Nephron (organoid): ENCODE results near the gene PALD1.
"Not testable (repeated sequence)": the region's sequence is repeated elsewhere in the genome, so short reads cannot be mapped to it uniquely, and the experiment has no call there.

Source experiments
- H3K27ac Mint-ChIP-seq, 3 experiments: 2 replicates each; pipeline ENCODE4 v1.8.0; 2020; ENCODE audit warnings: mixed read lengths in 3 of 3, mild to moderate bottlenecking in 2 of 3, moderate library complexity in 1 of 3
- H3K27me3 Mint-ChIP-seq: 2 replicates; pipeline ENCODE4 v1.8.0; 2021; ENCODE audit warnings: low read depth, mild to moderate bottlenecking, moderate library complexity, mixed read lengths
- H3K36me3 Mint-ChIP-seq: 2 replicates; pipeline ENCODE4 v1.8.0; 2020; ENCODE audit warnings: low read depth, mixed read lengths
- H3K4me1 Mint-ChIP-seq: 2 replicates; pipeline ENCODE4 v1.8.0; 2020; ENCODE audit warnings: mixed read lengths
- H3K4me3 Mint-ChIP-seq, 3 experiments: 2 replicates each; pipeline ENCODE4 v1.8.0; 2020; ENCODE audit warnings: mild to moderate bottlenecking in 3 of 3, mixed read lengths in 3 of 3, moderate library complexity in 2 of 3
- H3K9me3 Mint-ChIP-seq: 2 replicates; pipeline ENCODE4 v1.8.0; 2020; ENCODE audit warnings: mixed read lengths
- CTCF ChIP-seq, 3 experiments: fragments of 200-600 bp; sonication (generic); IDR thresholded peaks; one replicate each; pipeline ENCODE4 v1.5.0; 2021; ENCODE audit warnings: antibody characterized with exemption in 3 of 3; ENCODE audit not compliant: unreplicated experiment in 3 of 3

The PALD1 gene

GRCh38 chr10:70575874-70576802 is 97.6 kb downstream of the PALD1 start:
- no peak for TF ChIP-seq CTCF (IDR thresholded peaks at IDR 0.05; ENCODE audit: unreplicated experiment in 3 of 3)
- peaks cover 11% of the 10 kb centered on the region for H3K4me1 Mint-ChIP-seq
- no peak overlapping the region for H3K4me3 Mint-ChIP-seq
- H3K9me3 Mint-ChIP-seq = no peaks in the 10 kb centered on the region
- no peaks in the 10 kb centered on the region for H3K36me3 Mint-ChIP-seq
- H3K27ac Mint-ChIP-seq = peak overlapping the region in 2 of 3 experiments; percentile 2 to 21
- peaks cover 4% of the 10 kb centered on the region for H3K27me3 Mint-ChIP-seq

- no peak overlapping the region for H3K4me3 Mint-ChIP-seq
- no peak for TF ChIP-seq CTCF (IDR thresholded peaks at IDR 0.05; ENCODE audit: unreplicated experiment in 3 of 3)
- H3K9me3 Mint-ChIP-seq = no peaks in the 10 kb centered on the region
- peaks cover 4% of the 10 kb centered on the region for H3K27me3 Mint-ChIP-seq
- peaks cover 11% of the 10 kb centered on the region for H3K4me1 Mint-ChIP-seq
- no peaks in the 10 kb centered on the region for H3K36me3 Mint-ChIP-seq
- H3K27ac Mint-ChIP-seq = no peak overlapping the region
These were observed 98.4 kb downstream of the PALD1 start for GRCh38 chr10:70576803-70577517.

- Mint-ChIP-seq H3K36me3 (no peaks in the 10 kb centered on the region), H3K27ac (no peak overlapping the region), H3K27me3 (no peaks in the 10 kb centered on the region), H3K9me3 (no peaks in the 10 kb centered on the region), H3K4me3 (no peak overlapping the region), H3K4me1 (peaks cover 14% of the 10 kb centered on the region)
- no peak for TF ChIP-seq CTCF (IDR thresholded peaks at IDR 0.05; ENCODE audit: unreplicated experiment in 3 of 3)
These were observed 99.9 kb downstream of the PALD1 start for GRCh38 chr10:70578371-70578947.

- H3K4me3 Mint-ChIP-seq = no peak overlapping the region
These were observed 100.9 kb downstream of the PALD1 start for GRCh38 chr10:70579234-70580002.

GRCh38 chr10:70581176-70581575 is 102.6 kb downstream of the PALD1 start:
- not testable (repeated sequence) for H3K27ac Mint-ChIP-seq, H3K4me3 Mint-ChIP-seq, H3K27me3 Mint-ChIP-seq, H3K36me3 Mint-ChIP-seq, H3K9me3 Mint-ChIP-seq
- H3K4me1 Mint-ChIP-seq = peaks cover 34% of the 10 kb centered on the region

More at GRCh38 chr10:70579234-70580002, 100.9 kb downstream of the PALD1 start:
- H3K4me1 Mint-ChIP-seq = peaks cover 23% of the 10 kb centered on the region
- TF ChIP-seq CTCF (IDR thresholded peaks at IDR 0.05; ENCODE audit: unreplicated experiment in 3 of 3) = no peak
- H3K9me3 Mint-ChIP-seq = no peaks in the 10 kb centered on the region
- no peaks in the 10 kb centered on the region for H3K36me3 Mint-ChIP-seq
- no peak overlapping the region for H3K27ac Mint-ChIP-seq
- H3K27me3 Mint-ChIP-seq = no peaks in the 10 kb centered on the region
